Measurements from ENCODE around the gene ACSL5. TPM values are rescaled to one million over a fixed set of nuclear protein-coding genes. Genes with fewer than 3 reads are reported as not detected.

The ACSL5 gene
- total RNA-seq, 1 donor from 2014 or later, result not detected

DNA sequence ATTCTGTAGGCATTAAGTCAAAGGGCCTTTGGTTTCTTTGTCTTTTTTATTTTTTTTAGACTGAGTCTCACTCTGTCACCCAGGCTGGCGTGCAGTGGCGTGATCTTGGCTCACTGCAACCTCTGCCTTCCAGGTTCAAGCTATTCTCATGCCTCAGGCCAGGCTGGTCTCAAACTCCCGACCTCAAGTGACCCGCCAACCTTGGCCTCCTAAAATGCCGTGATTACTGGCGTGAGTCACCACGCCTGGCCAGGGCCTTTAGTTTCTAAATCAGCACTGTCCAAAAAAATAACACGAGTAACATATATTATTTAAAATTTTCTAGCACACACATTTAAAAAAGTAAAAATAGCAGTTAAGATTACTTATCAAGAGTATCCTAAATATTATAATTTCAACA, 11.1 kb upstream of the ACSL5 start:
- H4K20me1 ChIP-seq (ENCODE audit: low read depth), result no peaks in the 10 kb centered on the region
- no peak for DNase-seq (ENCODE audit: low spot score)
- H3K9me3 Mint-ChIP-seq, result no peaks in the 10 kb centered on the region
- TF ChIP-seq EZH2 (IDR thresholded peaks at IDR 0.05) (no peak), EZH2phosphoT487 (IDR thresholded peaks at IDR 0.05) (no peak)
- TF ChIP-seq, protein P1, sequence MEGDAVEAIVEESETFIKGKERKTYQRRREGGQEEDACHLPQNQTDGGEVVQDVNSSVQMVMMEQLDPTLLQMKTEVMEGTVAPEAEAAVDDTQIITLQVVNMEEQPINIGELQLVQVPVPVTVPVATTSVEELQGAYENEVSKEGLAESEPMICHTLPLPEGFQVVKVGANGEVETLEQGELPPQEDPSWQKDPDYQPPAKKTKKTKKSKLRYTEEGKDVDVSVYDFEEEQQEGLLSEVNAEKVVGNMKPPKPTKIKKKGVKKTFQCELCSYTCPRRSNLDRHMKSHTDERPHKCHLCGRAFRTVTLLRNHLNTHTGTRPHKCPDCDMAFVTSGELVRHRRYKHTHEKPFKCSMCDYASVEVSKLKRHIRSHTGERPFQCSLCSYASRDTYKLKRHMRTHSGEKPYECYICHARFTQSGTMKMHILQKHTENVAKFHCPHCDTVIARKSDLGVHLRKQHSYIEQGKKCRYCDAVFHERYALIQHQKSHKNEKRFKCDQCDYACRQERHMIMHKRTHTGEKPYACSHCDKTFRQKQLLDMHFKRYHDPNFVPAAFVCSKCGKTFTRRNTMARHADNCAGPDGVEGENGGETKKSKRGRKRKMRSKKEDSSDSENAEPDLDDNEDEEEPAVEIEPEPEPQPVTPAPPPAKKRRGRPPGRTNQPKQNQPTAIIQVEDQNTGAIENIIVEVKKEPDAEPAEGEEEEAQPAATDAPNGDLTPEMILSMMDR (IDR thresholded peaks at IDR 0.05), result no peak
- H3K4me1 Mint-ChIP-seq, result peaks cover 13% of the 10 kb centered on the region
- no peak overlapping the region for H3K4me3 Mint-ChIP-seq
- no peaks in the 10 kb centered on the region for H3K36me3 ChIP-seq
- H3K4me2 ChIP-seq, result no peak overlapping the region
- no peaks in the 10 kb centered on the region for H3K27me3 ChIP-seq
- no peak overlapping the region for H3K9ac ChIP-seq
- no peaks in the 10 kb centered on the region for H3K9me3 ChIP-seq (ENCODE audit: low read depth)
- H3K27ac Mint-ChIP-seq, result no peak overlapping the region
- no peak overlapping the region for H2AFZ ChIP-seq (replicated peaks)
- H3F3A ChIP-seq (ENCODE audit: low read depth), result no peaks in the 10 kb centered on the region
- peaks cover 3% of the 10 kb centered on the region for H3K27me3 Mint-ChIP-seq (ENCODE audit: insufficient read depth, low read depth)
- no peaks in the 10 kb centered on the region for H3K36me3 Mint-ChIP-seq
- no peak overlapping the region for H3K27ac ChIP-seq
- H3K4me1 ChIP-seq, result peaks cover 6% of the 10 kb centered on the region
- H3K4me3 ChIP-seq, result no peak overlapping the region
- no peaks in the 10 kb centered on the region for H3K79me2 ChIP-seq (ENCODE audit: low read depth)

DNA sequence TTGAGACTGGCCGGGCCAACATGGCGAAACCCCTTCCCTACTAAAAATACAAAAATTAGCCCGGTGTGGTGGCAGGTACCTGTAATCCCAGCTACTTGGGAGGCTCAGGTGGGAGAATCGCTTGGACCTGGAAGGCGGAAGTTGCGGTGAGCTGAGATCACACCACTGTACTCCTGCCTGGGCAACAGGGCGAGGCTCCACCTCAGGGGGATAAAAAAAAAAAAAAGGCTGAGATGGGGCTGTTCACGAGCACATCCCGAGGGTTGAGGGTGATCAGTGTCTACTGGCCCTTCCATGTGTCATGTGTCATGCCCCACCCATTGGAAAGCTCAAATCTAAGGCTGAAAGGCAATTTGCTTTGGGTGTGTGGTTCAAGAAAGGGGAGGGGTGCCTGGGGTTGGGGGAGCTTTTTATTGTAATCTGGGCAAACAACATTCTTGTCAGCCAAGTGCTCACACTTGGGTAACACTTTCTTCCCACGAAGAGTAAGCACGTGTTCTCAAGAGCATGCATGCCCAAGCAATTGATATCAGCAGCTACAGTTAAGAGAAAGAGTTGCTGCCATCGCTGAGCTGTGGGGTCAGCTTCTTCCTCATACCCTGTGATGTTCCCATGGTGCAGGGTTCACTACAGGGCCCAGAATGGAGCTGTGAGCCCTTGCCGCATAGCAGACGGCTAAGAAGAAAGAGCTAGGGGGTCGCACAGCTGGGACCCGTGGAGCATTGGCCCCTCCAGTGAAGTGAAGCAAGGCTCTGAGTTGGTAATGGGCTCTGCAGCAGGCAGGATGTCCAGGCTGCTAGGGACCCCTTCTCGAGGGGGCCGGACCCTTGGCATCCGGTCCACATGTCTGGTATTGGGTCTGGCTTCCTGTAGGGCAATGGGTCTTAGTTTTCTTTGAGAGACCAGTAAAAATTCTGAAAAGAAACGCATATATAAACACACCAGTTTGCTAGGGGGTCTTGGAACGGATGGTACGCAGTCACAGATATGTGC, 9.9 kb upstream of the ACSL5 start:
- H3K27ac Mint-ChIP-seq, result no peak overlapping the region
- H4K20me1 ChIP-seq (ENCODE audit: low read depth), result no peaks in the 10 kb centered on the region
- no peaks in the 10 kb centered on the region for H3K36me3 ChIP-seq
- no peak overlapping the region for H2AFZ ChIP-seq (replicated peaks)
- DNase-seq (ENCODE audit: low spot score), result no peak
- no peaks in the 10 kb centered on the region for H3K79me2 ChIP-seq (ENCODE audit: low read depth)
- peaks cover 13% of the 10 kb centered on the region for H3K4me1 Mint-ChIP-seq
- no peaks in the 10 kb centered on the region for H3F3A ChIP-seq (ENCODE audit: low read depth)
- no peak overlapping the region for H3K4me2 ChIP-seq
- H3K9me3 ChIP-seq (ENCODE audit: low read depth), result no peaks in the 10 kb centered on the region
- no peaks in the 10 kb centered on the region for H3K27me3 ChIP-seq
- H3K4me3 Mint-ChIP-seq, result no peak overlapping the region
- H3K36me3 Mint-ChIP-seq, result no peaks in the 10 kb centered on the region
- peaks cover 2% of the 10 kb centered on the region for H3K9me3 Mint-ChIP-seq
- TF ChIP-seq EZH2phosphoT487 (IDR thresholded peaks at IDR 0.05) (no peak), EZH2 (IDR thresholded peaks at IDR 0.05) (no peak)
- TF ChIP-seq, protein P1 (IDR thresholded peaks at IDR 0.05), result no peak
- peaks cover 6% of the 10 kb centered on the region for H3K4me1 ChIP-seq
- H3K27ac ChIP-seq, result no peak overlapping the region
- peaks cover 3% of the 10 kb centered on the region for H3K27me3 Mint-ChIP-seq (ENCODE audit: insufficient read depth, low read depth)
- no peak overlapping the region for H3K9ac ChIP-seq
- no peak overlapping the region for H3K4me3 ChIP-seq

DNA sequence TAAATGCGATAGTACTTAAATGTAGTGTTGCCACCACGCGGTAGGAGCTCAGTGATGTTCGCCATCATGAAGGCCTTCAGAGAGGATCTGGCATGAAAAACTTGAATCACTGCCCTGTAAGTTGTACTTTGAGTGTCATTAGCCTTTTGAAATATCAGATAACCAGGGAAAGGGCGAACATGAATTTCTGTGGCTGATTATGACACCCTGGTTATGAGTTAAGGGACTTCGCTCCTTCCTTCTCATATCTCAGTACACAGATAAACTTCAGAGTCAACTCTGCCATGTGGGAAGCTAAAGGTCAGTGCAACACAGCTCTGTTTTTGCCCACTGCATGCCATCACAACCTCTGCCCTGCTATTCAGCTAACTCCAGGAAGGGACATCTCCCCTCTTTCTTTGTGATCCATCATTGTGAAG, 8.9 kb upstream of the ACSL5 start:
- Histone ChIP-seq H3K4me1 (peaks cover 6% of the 10 kb centered on the region), H3K4me3 (no peak overlapping the region), H3K9ac (no peak overlapping the region), H3K79me2 (ENCODE audit: low read depth) (no peaks in the 10 kb centered on the region), H4K20me1 (ENCODE audit: low read depth) (no peaks in the 10 kb centered on the region), H3K36me3 (no peaks in the 10 kb centered on the region), H3K9me3 (ENCODE audit: low read depth) (no peaks in the 10 kb centered on the region), H2AFZ (replicated peaks) (no peak overlapping the region), H3F3A (ENCODE audit: low read depth) (no peaks in the 10 kb centered on the region), H3K4me2 (no peak overlapping the region), H3K27me3 (no peaks in the 10 kb centered on the region), H3K27ac (no peak overlapping the region)
- DNase-seq (ENCODE audit: low spot score), result no peak
- Mint-ChIP-seq H3K4me3 (no peak overlapping the region), H3K27me3 (ENCODE audit: insufficient read depth, low read depth) (peaks cover 3% of the 10 kb centered on the region), H3K4me1 (peaks cover 13% of the 10 kb centered on the region), H3K36me3 (no peaks in the 10 kb centered on the region), H3K9me3 (peaks cover 2% of the 10 kb centered on the region), H3K27ac (no peak overlapping the region)
- TF ChIP-seq EZH2phosphoT487 (IDR thresholded peaks at IDR 0.05), result no peak
- TF ChIP-seq, protein P1 (IDR thresholded peaks at IDR 0.05), result no peak
- no peak for TF ChIP-seq EZH2 (IDR thresholded peaks at IDR 0.05)

Measured in neural progenitor cell (in vitro differentiated cells).